Keratinocyte (primary cell): Measurements from ENCODE around the gene SOS1.

Source experiments
- EZH2 ChIP-seq: IDR thresholded peaks from one replicate; pipeline ENCODE4 v1.6.1; 2012; ENCODE audit warnings: inconsistent platforms, mild to moderate bottlenecking, low read length, moderate library complexity
- TF ChIP-seq, protein P1 (sequence below), 3 experiments: IDR thresholded peaks in 1 of 3; conservative IDR thresholded peaks in 1 of 3; optimal IDR thresholded peaks in 1 of 3; 2 replicates in 2 of 3; 3 replicates in 1 of 3; pipeline versions ENCODE3 to v1.5.1; 2011; ENCODE audit warnings: low read length in 3 of 3, mild to moderate bottlenecking in 3 of 3, moderate library complexity in 2 of 3, control low read depth in 1 of 3, inconsistent platforms in 1 of 3; ENCODE audit not compliant: insufficient read depth in 2 of 3; ENCODE audit errors: extremely low read depth in 1 of 3

GRCh38 chr2:39133215-39133851, 12.5 kb upstream of the SOS1 start:
- TF ChIP-seq, protein P1, sequence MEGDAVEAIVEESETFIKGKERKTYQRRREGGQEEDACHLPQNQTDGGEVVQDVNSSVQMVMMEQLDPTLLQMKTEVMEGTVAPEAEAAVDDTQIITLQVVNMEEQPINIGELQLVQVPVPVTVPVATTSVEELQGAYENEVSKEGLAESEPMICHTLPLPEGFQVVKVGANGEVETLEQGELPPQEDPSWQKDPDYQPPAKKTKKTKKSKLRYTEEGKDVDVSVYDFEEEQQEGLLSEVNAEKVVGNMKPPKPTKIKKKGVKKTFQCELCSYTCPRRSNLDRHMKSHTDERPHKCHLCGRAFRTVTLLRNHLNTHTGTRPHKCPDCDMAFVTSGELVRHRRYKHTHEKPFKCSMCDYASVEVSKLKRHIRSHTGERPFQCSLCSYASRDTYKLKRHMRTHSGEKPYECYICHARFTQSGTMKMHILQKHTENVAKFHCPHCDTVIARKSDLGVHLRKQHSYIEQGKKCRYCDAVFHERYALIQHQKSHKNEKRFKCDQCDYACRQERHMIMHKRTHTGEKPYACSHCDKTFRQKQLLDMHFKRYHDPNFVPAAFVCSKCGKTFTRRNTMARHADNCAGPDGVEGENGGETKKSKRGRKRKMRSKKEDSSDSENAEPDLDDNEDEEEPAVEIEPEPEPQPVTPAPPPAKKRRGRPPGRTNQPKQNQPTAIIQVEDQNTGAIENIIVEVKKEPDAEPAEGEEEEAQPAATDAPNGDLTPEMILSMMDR (optimal IDR thresholded peaks at IDR 0.05 in 1 of 3, IDR thresholded peaks at IDR 0.05 in 1 of 3, conservative IDR thresholded peaks at IDR 0.05 in 1 of 3; ENCODE audit: extremely low read depth in 1 of 3, insufficient read depth in 2 of 3, low read length in 3 of 3), result no peak
- TF ChIP-seq EZH2, result no peak
